Measurements from ENCODE around the gene UBE2D2. TPM values are rescaled to one million over a fixed set of nuclear protein-coding genes. Genes with fewer than 3 reads are reported as not detected.
"Not testable (repeated sequence)": the region's sequence is repeated elsewhere in the genome, so short reads cannot be mapped to it uniquely, and the experiment has no call there.

The UBE2D2 gene
- total RNA-seq, 1 experiment from 2014 or later: 193 TPM

GRCh38 chr5:139600336-139600949, 39.3 kb downstream of the UBE2D2 start:
- no peaks in the 10 kb centered on the region for H3K27me3 ChIP-seq (replicated peaks; ENCODE audit: control insufficient read depth, insufficient read depth, low read length)
- H3K9me3 ChIP-seq: no peaks in the 10 kb centered on the region
- ChIA-PET POLR2A (no interaction called here), CTCF (no interaction called here)
- TF ChIP-seq CTCF (IDR thresholded peaks at IDR 0.05; ENCODE audit: insufficient read depth in 1 of 2, low read depth in 1 of 2, low read length in 1 of 2, severe bottlenecking in 1 of 2, unreplicated experiment in 1 of 2): no peak
- Mint-ChIP-seq H3K9me3 (ENCODE audit: unreplicated experiment) (no peaks in the 10 kb centered on the region), H3K36me3 (ENCODE audit: insufficient read depth, unreplicated experiment) (peaks cover 64% of the 10 kb centered on the region), H3K4me3 (ENCODE audit: unreplicated experiment) (no peak overlapping the region), H3K4me1 (ENCODE audit: low read depth, unreplicated experiment) (no peaks in the 10 kb centered on the region), H3K27me3 (ENCODE audit: insufficient read depth, unreplicated experiment) (no peaks in the 10 kb centered on the region), H3K27ac (ENCODE audit: unreplicated experiment) (no peak overlapping the region)
- no TSS peak for BruUV-seq (replicated peaks)
- DNase-seq: no peak
- no peaks in the 10 kb centered on the region; the same call in 1 of the 2 replicates for H3K36me3 ChIP-seq (ENCODE audit: control insufficient read depth, insufficient read depth, low read length)
- no peaks in the 10 kb centered on the region for H3K4me1 ChIP-seq
- intact Hi-C loops (cut with micrococcal nuclease; ENCODE audit: unreplicated experiment): no loop called here
- no peak overlapping the region for H3K4me3 ChIP-seq (ENCODE audit: low read depth, low read length)

- no peak overlapping the region for H3K4me3 Mint-ChIP-seq (ENCODE audit: unreplicated experiment)
- H3K9me3 Mint-ChIP-seq (ENCODE audit: unreplicated experiment): no peaks in the 10 kb centered on the region
- Histone ChIP-seq H3K9me3 (no peaks in the 10 kb centered on the region), H3K27me3 (replicated peaks; ENCODE audit: control insufficient read depth, insufficient read depth, low read length) (no peaks in the 10 kb centered on the region), H3K4me1 (no peaks in the 10 kb centered on the region), H3K36me3 (ENCODE audit: control insufficient read depth, insufficient read depth, low read length) (no peaks in the 10 kb centered on the region; the same call in 1 of the 2 replicates), H3K4me3 (ENCODE audit: low read depth, low read length) (no peak overlapping the region)
- H3K27me3 Mint-ChIP-seq (ENCODE audit: insufficient read depth, unreplicated experiment): no peaks in the 10 kb centered on the region
- CTCF ChIA-PET: no interaction called here
- H3K27ac Mint-ChIP-seq (ENCODE audit: unreplicated experiment): no peak overlapping the region
- POLR2A ChIA-PET: no interaction called here
- intact Hi-C loops (cut with micrococcal nuclease; ENCODE audit: unreplicated experiment): no loop called here
- H3K4me1 Mint-ChIP-seq (ENCODE audit: low read depth, unreplicated experiment): no peaks in the 10 kb centered on the region
- H3K36me3 Mint-ChIP-seq (ENCODE audit: insufficient read depth, unreplicated experiment): peaks cover 66% of the 10 kb centered on the region
- BruUV-seq (replicated peaks): no TSS peak
- no peak for TF ChIP-seq CTCF (IDR thresholded peaks at IDR 0.05; ENCODE audit: insufficient read depth in 1 of 2, low read depth in 1 of 2, low read length in 1 of 2, severe bottlenecking in 1 of 2, unreplicated experiment in 1 of 2)
- DNase-seq: no peak
Observed at GRCh38 chr5:139601429-139601828, 40.3 kb downstream of the UBE2D2 start.

- POLR2A ChIA-PET; H3K36me3 ChIP-seq (ENCODE audit: control insufficient read depth, insufficient read depth, low read length); H3K4me1 Mint-ChIP-seq (ENCODE audit: low read depth, unreplicated experiment); H3K9me3 Mint-ChIP-seq (ENCODE audit: unreplicated experiment); H3K4me1 ChIP-seq; H3K4me3 ChIP-seq (ENCODE audit: low read depth, low read length); H3K9me3 ChIP-seq; DNase-seq; H3K27me3 Mint-ChIP-seq (ENCODE audit: insufficient read depth, unreplicated experiment); intact Hi-C loops (cut with micrococcal nuclease; ENCODE audit: unreplicated experiment); H3K4me3 Mint-ChIP-seq (ENCODE audit: unreplicated experiment); BruUV-seq (replicated peaks); H3K27ac Mint-ChIP-seq (ENCODE audit: unreplicated experiment); H3K27me3 ChIP-seq (replicated peaks; ENCODE audit: control insufficient read depth, insufficient read depth, low read length); CTCF ChIA-PET: not testable (repeated sequence)
- H3K36me3 Mint-ChIP-seq (ENCODE audit: insufficient read depth, unreplicated experiment): peaks cover 70% of the 10 kb centered on the region
Observed at GRCh38 chr5:139601948-139602347, 40.8 kb downstream of the UBE2D2 start.
